ENCODE measurements around the gene RNF112. TPM values are rescaled to one million over a fixed set of nuclear protein-coding genes. Genes with fewer than 3 reads are reported as not detected.

Gene RNF112
- total and polyA plus RNA-seq, 12 donors: 0.64 to 8.1 (median 1.1) TPM

- WGBS, 2 donors: 61 to 80% methylated on average over 9 of the region's 9 CpGs
- no peak for TF ChIP-seq CTCF (IDR thresholded peaks at IDR 0.05)
- H3K4me3 ChIP-seq: peak overlapping the region in 8 of 10 donors; percentile 19 to 45 (median 40)
- peak in 1 of 8 donors; percentile 18 for ATAC-seq
- peaks cover 0 to 15% (median 0%) of the 10 kb centered on the region in 9 donors for H3K4me1 ChIP-seq
- intact Hi-C loops (cut with DNase I): no loop called here
- H3K27ac ChIP-seq: peak overlapping the region in 2 of 10 donors; percentile 9 to 12
- DNase-seq: no peak
- peaks cover 0 to 6% (median 0%) of the 10 kb centered on the region in 7 donors for H3K27me3 ChIP-seq
- H3K9me3 ChIP-seq: no peaks in the 10 kb centered on the region
- H3K36me3 ChIP-seq: no peaks in the 10 kb centered on the region
Observed at GRCh38 chr17:19411631-19412030, 599 bp downstream of the RNF112 start.

- 97% methylated on average over 16 of the region's 16 CpGs for WGBS, 2 donors
- no peak overlapping the region for H3K27ac ChIP-seq
- no peak for TF ChIP-seq CTCF (IDR thresholded peaks at IDR 0.05)
- H3K4me1 ChIP-seq: peaks cover 0 to 15% (median 0%) of the 10 kb centered on the region in 9 donors
- intact Hi-C loops (cut with DNase I): no loop called here
- peaks cover 0 to 6% (median 0%) of the 10 kb centered on the region in 7 donors for H3K27me3 ChIP-seq
- ATAC-seq (no peak), DNase-seq (no peak)
- H3K9me3 ChIP-seq: no peaks in the 10 kb centered on the region
- no peaks in the 10 kb centered on the region for H3K36me3 ChIP-seq
- no peak overlapping the region for H3K4me3 ChIP-seq
Observed at GRCh38 chr17:19412510-19412909, 1.5 kb downstream of the RNF112 start.

GRCh38 chr17:19412984-19413383 is 2.0 kb downstream of the RNF112 start:
- intact Hi-C loops (cut with DNase I): no loop called here
- WGBS, 2 donors: 91 to 95% methylated on average over 12 of the region's 12 CpGs

GRCh38 chr17:19413761-19414160 is 2.7 kb downstream of the RNF112 start:
- no peak overlapping the region for H3K27ac ChIP-seq
- H3K36me3 ChIP-seq: no peaks in the 10 kb centered on the region
- TF ChIP-seq CTCF (IDR thresholded peaks at IDR 0.05): no peak
- H3K27me3 ChIP-seq: peaks cover 0 to 6% (median 0%) of the 10 kb centered on the region in 7 donors
- no peaks in the 10 kb centered on the region for H3K9me3 ChIP-seq
- H3K4me3 ChIP-seq: no peak overlapping the region
- ATAC-seq: no peak
- intact Hi-C loops (cut with DNase I): no loop called here
- H3K4me1 ChIP-seq: peaks cover 0 to 15% (median 0%) of the 10 kb centered on the region in 9 donors
- WGBS, 2 donors: 89 to 92% methylated on average over 5 of the region's 5 CpGs
- DNase-seq: no peak

More at GRCh38 chr17:19412984-19413383, 2.0 kb downstream of the RNF112 start:
- H3K36me3 ChIP-seq: no peaks in the 10 kb centered on the region
- H3K4me3 ChIP-seq: no peak overlapping the region
- H3K4me1 ChIP-seq: peaks cover 0 to 15% (median 0%) of the 10 kb centered on the region in 9 donors
- H3K27ac ChIP-seq: no peak overlapping the region
- no peak for TF ChIP-seq CTCF (IDR thresholded peaks at IDR 0.05)
- ATAC-seq: no peak
- peaks cover 0 to 6% (median 0%) of the 10 kb centered on the region in 7 donors for H3K27me3 ChIP-seq
- no peaks in the 10 kb centered on the region for H3K9me3 ChIP-seq
- no peak for DNase-seq

Data from heart right ventricle (tissue), 16 donors.